ENCODE data around the gene PIK3CB. TPM values are rescaled to one million over a fixed set of nuclear protein-coding genes. Genes with fewer than 3 reads are reported as not detected.

PIK3CB gene
- total and polyA plus RNA-seq, 4 donors: 4.7 to 15.9 (median 11.1) TPM

GRCh38 chr3:138782755-138783154, 52.0 kb downstream of the PIK3CB start (continued):
- no peak for TF ChIP-seq CTCF (IDR thresholded peaks at IDR 0.05; ENCODE audit: low read depth, low read length, missing input control)

- TF ChIP-seq REST (IDR thresholded peaks at IDR 0.05) (no peak), RXRA (IDR thresholded peaks at IDR 0.05) (no peak), GABPA (IDR thresholded peaks at IDR 0.05 in 1 of 2, conservative IDR thresholded peaks at IDR 0.05 in 1 of 2) (no peak), YY1 (IDR thresholded peaks at IDR 0.05) (no peak)
- Histone ChIP-seq H3K36me3 (ENCODE audit: control insufficient read depth in 4 of 4, insufficient read depth in 3 of 4, low read depth in 1 of 4, low read length in 3 of 4) (peaks cover 0 to 2% (median 0%) of the 10 kb centered on the region in 4 donors), H3K4me1 (ENCODE audit: control insufficient read depth in 4 of 4, insufficient read depth in 4 of 4, low read length in 3 of 4) (no peaks in the 10 kb centered on the region), H3K9ac (ENCODE audit: low read depth in 1 of 2, low read length in 2 of 2) (no peak overlapping the region), H3K9me3 (ENCODE audit: control insufficient read depth in 4 of 4, low read length in 3 of 4) (no peaks in the 10 kb centered on the region), H3K4me3 (ENCODE audit: low read depth in 1 of 3, low read length in 3 of 3) (no peak overlapping the region), H3K27ac (ENCODE audit: low read depth in 1 of 2, low read length in 2 of 2) (no peak overlapping the region), H3K27me3 (ENCODE audit: control insufficient read depth in 4 of 4, insufficient read depth in 4 of 4, low read length in 3 of 4) (no peaks in the 10 kb centered on the region)
- WGBS: 77% methylated on average over 5 of the region's 5 CpGs
- DNase-seq (ENCODE audit: low spot score): no peak
These were observed 53.7 kb downstream of the PIK3CB start for GRCh38 chr3:138781012-138781470.

GRCh38 chr3:138778643-138779042, 56.1 kb downstream of the PIK3CB start:
- DNase-seq (ENCODE audit: low spot score): no peak
- no peaks in the 10 kb centered on the region for H3K4me1 ChIP-seq (ENCODE audit: control insufficient read depth in 4 of 4, insufficient read depth in 4 of 4, low read length in 3 of 4)
- peaks cover 0 to 2% (median 0%) of the 10 kb centered on the region in 4 donors for H3K36me3 ChIP-seq (ENCODE audit: control insufficient read depth in 4 of 4, insufficient read depth in 3 of 4, low read depth in 1 of 4, low read length in 3 of 4)
- WGBS: 100% methylated on average over 2 of the region's 2 CpGs
- no peak overlapping the region for H3K27ac ChIP-seq (ENCODE audit: low read depth in 1 of 2, low read length in 2 of 2)
- no peaks in the 10 kb centered on the region for H3K9me3 ChIP-seq (ENCODE audit: control insufficient read depth in 4 of 4, low read length in 3 of 4)
- H3K4me3 ChIP-seq (ENCODE audit: low read depth in 1 of 3, low read length in 3 of 3): no peak overlapping the region
- TF ChIP-seq ZBTB33 (IDR thresholded peaks at IDR 0.05): no peak
- TF ChIP-seq RXRA (IDR thresholded peaks at IDR 0.05): no peak
- TF ChIP-seq HNF4A (conservative IDR thresholded peaks at IDR 0.05): no peak
- no peak for TF ChIP-seq SP1 (IDR thresholded peaks at IDR 0.05)
- TF ChIP-seq CTCF (IDR thresholded peaks at IDR 0.05; ENCODE audit: low read depth, low read length, missing input control): no peak
- TF ChIP-seq REST (IDR thresholded peaks at IDR 0.05): no peak
- no peak for TF ChIP-seq NR2F2 (IDR thresholded peaks at IDR 0.05)
- TF ChIP-seq FOXA1 (IDR thresholded peaks at IDR 0.05): no peak
- TF ChIP-seq FOXA2 (IDR thresholded peaks at IDR 0.05): no peak
- TF ChIP-seq RAD21 (IDR thresholded peaks at IDR 0.05): no peak
- H3K27me3 ChIP-seq (ENCODE audit: control insufficient read depth in 4 of 4, insufficient read depth in 4 of 4, low read length in 3 of 4): no peaks in the 10 kb centered on the region
- H3K9ac ChIP-seq (ENCODE audit: low read depth in 1 of 2, low read length in 2 of 2): no peak overlapping the region

Measured in liver (tissue), 9 donors.